Measurements from ENCODE around the gene NPM1. TPM values are rescaled to one million over a fixed set of nuclear protein-coding genes. Genes with fewer than 3 reads are reported as not detected.
A peak's percentile ranks its signal among the peaks of the same experiment; 100 is the strongest.

NPM1 gene
- total and polyA plus RNA-seq, 2 donors from 2014 or later = 611 to 612 TPM

- no peaks in the 10 kb centered on the region for H3K9me3 ChIP-seq (ENCODE audit: control insufficient read depth in 2 of 3, insufficient read depth in 1 of 3, low read length in 3 of 3)
- no peak for TF ChIP-seq CTCF (IDR thresholded peaks at IDR 0.05; ENCODE audit: borderline replicate concordance, extremely low read depth, insufficient read depth)
- no peaks in the 10 kb centered on the region for H3K27me3 ChIP-seq (ENCODE audit: control insufficient read depth, insufficient read depth, low read length)
- no peak overlapping the region for H3K27ac ChIP-seq (ENCODE audit: low read depth in 2 of 2, low read length in 2 of 2)
- no peaks in the 10 kb centered on the region for H3K36me3 ChIP-seq (ENCODE audit: control insufficient read depth in 2 of 3, insufficient read depth in 3 of 3, low read length in 3 of 3)
- no peak overlapping the region for H3K4me3 ChIP-seq (ENCODE audit: low read length in 3 of 3)
- intact Hi-C loops (cut with DNase I) = no loop called here
- no peak for FAIRE-seq
- H3K4me1 ChIP-seq (ENCODE audit: control insufficient read depth in 2 of 3, insufficient read depth in 2 of 3, low read depth in 1 of 3, low read length in 3 of 3) = no peaks in the 10 kb centered on the region
- DNase-seq = peak in 1 of 5 donors; percentile 1
- no peak overlapping the region for H3K9ac ChIP-seq (ENCODE audit: low read length in 3 of 3)
Measured at GRCh38 chr5:171363846-171364245, 23.8 kb upstream of the NPM1 start.

DNA sequence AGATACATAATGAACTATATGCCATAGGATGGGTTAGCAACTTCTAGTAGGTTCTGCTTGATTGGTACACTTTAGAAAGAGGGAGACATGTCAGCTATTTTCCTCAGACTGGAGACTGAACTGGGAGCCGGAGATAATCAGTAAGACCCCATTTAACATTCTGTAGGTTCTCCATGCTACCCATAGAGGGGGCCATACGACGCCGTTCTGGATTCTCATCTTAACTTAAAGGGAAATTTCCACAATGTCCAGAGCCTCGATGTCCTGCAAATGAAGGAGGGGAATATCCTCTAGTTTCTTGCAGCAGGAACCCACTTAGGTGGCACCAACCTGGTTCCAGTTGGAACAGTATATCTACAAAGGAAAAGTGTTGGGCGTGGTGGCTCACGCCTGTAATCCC is 22.3 kb upstream of the NPM1 start:
- no peaks in the 10 kb centered on the region for H3K36me3 ChIP-seq (ENCODE audit: control insufficient read depth in 2 of 3, insufficient read depth in 3 of 3, low read length in 3 of 3)
- FAIRE-seq = no peak
- H3K4me1 ChIP-seq (ENCODE audit: control insufficient read depth in 2 of 3, insufficient read depth in 2 of 3, low read depth in 1 of 3, low read length in 3 of 3) = no peaks in the 10 kb centered on the region
- H3K27ac ChIP-seq (ENCODE audit: low read depth in 2 of 2, low read length in 2 of 2) = no peak overlapping the region
- no peak overlapping the region for H3K9ac ChIP-seq (ENCODE audit: low read length in 3 of 3)
- intact Hi-C loops (cut with DNase I) = no loop called here
- peak in 1 of 5 donors; percentile 15 for DNase-seq
- H3K9me3 ChIP-seq (ENCODE audit: control insufficient read depth in 2 of 3, insufficient read depth in 1 of 3, low read length in 3 of 3) = no peaks in the 10 kb centered on the region
- no peak for TF ChIP-seq CTCF (IDR thresholded peaks at IDR 0.05; ENCODE audit: borderline replicate concordance, extremely low read depth, insufficient read depth)
- H3K4me3 ChIP-seq (ENCODE audit: low read length in 3 of 3) = no peak overlapping the region
- H3K27me3 ChIP-seq (ENCODE audit: control insufficient read depth, insufficient read depth, low read length) = no peaks in the 10 kb centered on the region

GRCh38 chr5:171366645-171367044 is 21.0 kb upstream of the NPM1 start:
- H3K27ac ChIP-seq (ENCODE audit: low read depth in 2 of 2, low read length in 2 of 2) = no peak overlapping the region
- H3K9ac ChIP-seq (ENCODE audit: low read length in 3 of 3) = no peak overlapping the region
- H3K9me3 ChIP-seq (ENCODE audit: control insufficient read depth in 2 of 3, insufficient read depth in 1 of 3, low read length in 3 of 3) = no peaks in the 10 kb centered on the region
- intact Hi-C loops (cut with DNase I) = no loop called here
- FAIRE-seq (no peak), DNase-seq (peak in 1 of 5 donors; percentile 37)
- no peaks in the 10 kb centered on the region for H3K4me1 ChIP-seq (ENCODE audit: control insufficient read depth in 2 of 3, insufficient read depth in 2 of 3, low read depth in 1 of 3, low read length in 3 of 3)
- no peaks in the 10 kb centered on the region for H3K27me3 ChIP-seq (ENCODE audit: control insufficient read depth, insufficient read depth, low read length)
- H3K4me3 ChIP-seq (ENCODE audit: low read length in 3 of 3) = no peak overlapping the region
- TF ChIP-seq CTCF (IDR thresholded peaks at IDR 0.05; ENCODE audit: borderline replicate concordance, extremely low read depth, insufficient read depth) = no peak
- H3K36me3 ChIP-seq (ENCODE audit: control insufficient read depth in 2 of 3, insufficient read depth in 3 of 3, low read length in 3 of 3) = no peaks in the 10 kb centered on the region

Measured in kidney (tissue), 14 donors.